D721Med (cell line): ENCODE measurements around the gene PRDM11.

Source experiments
- DNase-seq: peaks from one replicate; pipeline ENCODE4 v3.0.0; 2011; ENCODE audit warnings: low spot score; ENCODE audit not compliant: insufficient read length
- FAIRE-seq: peaks from 2 replicates; lab custom pipeline; 2011; peaks lifted over from hg19 to GRCh38; lab: Jason Lieb, UNC
- TF ChIP-seq, protein P1 (sequence below): IDR thresholded peaks from 2 replicates; pipeline ENCODE4 v1.5.1; 2012; ENCODE audit warnings: mild to moderate bottlenecking, control low read depth; ENCODE audit not compliant: insufficient read depth; ENCODE audit errors: missing control alignments

PRDM11 gene

DNA sequence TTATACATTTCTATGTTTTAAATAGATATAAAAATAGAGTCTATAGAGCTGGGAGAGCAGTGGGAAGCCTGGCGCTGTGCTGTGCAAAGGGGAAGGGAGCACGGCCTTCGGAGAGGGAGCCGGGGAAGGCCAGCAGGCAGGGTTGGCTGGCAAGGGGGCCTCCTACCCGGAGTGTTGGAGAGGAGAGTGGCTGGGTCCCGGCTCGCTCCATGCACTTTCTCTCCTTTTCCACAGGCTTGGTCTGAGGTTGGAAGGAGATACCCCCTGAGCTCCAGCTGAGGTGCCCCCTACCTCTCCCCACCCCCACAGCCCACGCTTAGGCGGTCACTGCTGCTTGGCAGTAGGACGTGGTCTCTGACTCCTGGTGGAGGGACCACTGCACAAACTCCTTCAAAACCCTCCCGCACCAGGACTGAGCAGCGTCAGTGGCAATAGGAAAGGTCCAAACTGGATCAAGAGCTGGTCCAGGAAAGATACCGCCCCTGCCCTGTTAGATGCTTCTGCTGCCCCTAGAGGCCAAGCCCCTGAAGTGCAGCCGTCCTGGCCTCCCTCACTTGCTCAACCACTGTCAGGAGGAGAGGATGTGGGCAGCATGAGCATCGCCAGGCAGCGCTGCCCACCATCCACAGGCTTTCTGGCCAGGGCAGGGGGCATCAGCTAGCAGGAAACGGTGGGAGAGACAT is 86.8 kb downstream of the PRDM11 start:
- TF ChIP-seq, protein P1, sequence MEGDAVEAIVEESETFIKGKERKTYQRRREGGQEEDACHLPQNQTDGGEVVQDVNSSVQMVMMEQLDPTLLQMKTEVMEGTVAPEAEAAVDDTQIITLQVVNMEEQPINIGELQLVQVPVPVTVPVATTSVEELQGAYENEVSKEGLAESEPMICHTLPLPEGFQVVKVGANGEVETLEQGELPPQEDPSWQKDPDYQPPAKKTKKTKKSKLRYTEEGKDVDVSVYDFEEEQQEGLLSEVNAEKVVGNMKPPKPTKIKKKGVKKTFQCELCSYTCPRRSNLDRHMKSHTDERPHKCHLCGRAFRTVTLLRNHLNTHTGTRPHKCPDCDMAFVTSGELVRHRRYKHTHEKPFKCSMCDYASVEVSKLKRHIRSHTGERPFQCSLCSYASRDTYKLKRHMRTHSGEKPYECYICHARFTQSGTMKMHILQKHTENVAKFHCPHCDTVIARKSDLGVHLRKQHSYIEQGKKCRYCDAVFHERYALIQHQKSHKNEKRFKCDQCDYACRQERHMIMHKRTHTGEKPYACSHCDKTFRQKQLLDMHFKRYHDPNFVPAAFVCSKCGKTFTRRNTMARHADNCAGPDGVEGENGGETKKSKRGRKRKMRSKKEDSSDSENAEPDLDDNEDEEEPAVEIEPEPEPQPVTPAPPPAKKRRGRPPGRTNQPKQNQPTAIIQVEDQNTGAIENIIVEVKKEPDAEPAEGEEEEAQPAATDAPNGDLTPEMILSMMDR = peak; percentile 62
- no peak for FAIRE-seq
- DNase-seq = peak; percentile 91

GRCh38 chr11:45233804-45234170 is 87.3 kb downstream of the PRDM11 start:
- TF ChIP-seq, protein P1 = no peak
- FAIRE-seq (no peak), DNase-seq (no peak)

DNA sequence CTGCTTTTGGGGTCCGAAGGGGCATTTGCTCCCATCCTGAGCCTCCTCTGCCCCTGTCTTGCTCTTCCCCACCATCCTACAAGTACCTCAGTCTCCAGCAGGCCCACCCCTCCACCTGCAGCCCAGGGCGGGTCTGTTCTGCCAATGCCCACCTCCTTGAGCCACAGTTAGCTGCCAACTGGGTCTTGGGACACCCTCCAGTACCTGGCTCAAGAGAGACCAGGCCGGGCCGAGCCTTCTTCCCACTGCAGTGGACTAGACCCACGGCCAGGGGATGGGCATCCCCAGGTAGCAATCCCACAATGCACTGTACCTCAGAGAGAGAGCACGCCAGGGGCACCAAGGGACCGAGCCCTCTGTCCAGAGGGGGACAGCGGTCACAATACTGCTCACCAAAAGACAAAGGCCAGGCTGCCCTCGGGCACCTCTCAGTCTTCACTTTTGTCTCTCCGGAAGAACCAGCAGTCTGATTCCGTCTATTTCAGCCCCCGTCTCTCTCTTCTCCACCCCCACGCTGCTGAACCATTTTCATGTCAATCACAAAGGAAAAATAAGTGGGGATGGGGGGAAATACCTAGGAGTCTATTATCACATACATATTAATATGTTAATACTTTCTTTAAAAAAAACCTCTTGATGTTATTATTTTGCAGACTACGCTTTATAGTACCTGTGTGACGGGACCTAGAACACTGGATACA is 88.0 kb downstream of the PRDM11 start:
- DNase-seq (no peak), FAIRE-seq (no peak)
- TF ChIP-seq, protein P1 = no peak

GRCh38 chr11:45237711-45238315 is 91.4 kb downstream of the PRDM11 start:
- FAIRE-seq (no peak), DNase-seq (no peak)
- TF ChIP-seq, protein P1 = no peak

DNA sequence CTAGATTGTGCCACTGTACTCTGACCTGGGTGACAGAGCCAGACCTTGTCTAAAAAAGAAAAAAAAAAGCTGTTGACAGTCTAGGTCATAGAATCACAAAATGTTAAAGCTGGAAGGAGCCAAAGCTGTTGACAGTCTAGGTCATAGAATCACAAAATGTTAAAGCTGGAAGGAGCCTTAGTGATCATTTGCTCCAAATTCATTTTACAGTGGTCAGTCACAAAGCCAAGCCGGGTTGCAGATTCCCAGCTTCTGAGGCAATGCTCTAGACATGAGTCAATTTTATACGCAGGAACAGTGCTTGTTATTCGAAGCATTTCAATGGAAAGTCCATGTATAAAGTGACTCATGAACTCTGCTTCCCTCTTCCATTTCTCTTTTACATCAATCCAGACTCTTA is 92.3 kb downstream of the PRDM11 start:
- DNase-seq (no peak), FAIRE-seq (no peak)
- TF ChIP-seq, protein P1 = no peak

- FAIRE-seq = no peak
- no peak for DNase-seq
- TF ChIP-seq, protein P1 = no peak
These were observed 93.3 kb downstream of the PRDM11 start for GRCh38 chr11:45239733-45240132.
